ENCODE data around the gene PABPC1L2B. TPM values are rescaled to one million over a fixed set of nuclear protein-coding genes. Genes with fewer than 3 reads are reported as not detected.
"Not testable (repeated sequence)": the region's sequence is repeated elsewhere in the genome, so short reads cannot be mapped to it uniquely, and the experiment has no call there.

The PABPC1L2B gene
- total RNA-seq, result not detected

GRCh38 chrX:73002733-73003132 is at the start of gene PABPC1L2B:
Gene PABPC1L2B (plus strand): TSS chrX:73002939. CDS start chrX:73003643, 704 bp downstream.
- H3K27ac Mint-ChIP-seq; intact Hi-C loops (cut with micrococcal nuclease); H3K27me3 Mint-ChIP-seq (ENCODE audit: low read depth); CTCF ChIA-PET; H3K4me3 Mint-ChIP-seq; DNase-seq; H3K36me3 Mint-ChIP-seq (ENCODE audit: low read depth); H3K4me1 Mint-ChIP-seq (ENCODE audit: low read depth); H3K9me3 Mint-ChIP-seq: not testable (repeated sequence)

GRCh38 chrX:72959971-72960370 is 42.8 kb upstream of the PABPC1L2B start:
- DNase-seq; H3K4me3 Mint-ChIP-seq; H3K27me3 Mint-ChIP-seq (ENCODE audit: low read depth); intact Hi-C loops (cut with micrococcal nuclease); H3K9me3 Mint-ChIP-seq; H3K36me3 Mint-ChIP-seq (ENCODE audit: low read depth); CTCF ChIA-PET; H3K4me1 Mint-ChIP-seq (ENCODE audit: low read depth); H3K27ac Mint-ChIP-seq: not testable (repeated sequence)

GRCh38 chrX:72971859-72972258 is 30.9 kb upstream of the PABPC1L2B start:
- intact Hi-C loops (cut with micrococcal nuclease); H3K36me3 Mint-ChIP-seq (ENCODE audit: low read depth); H3K27ac Mint-ChIP-seq; H3K27me3 Mint-ChIP-seq (ENCODE audit: low read depth); DNase-seq; H3K4me3 Mint-ChIP-seq; H3K9me3 Mint-ChIP-seq; CTCF ChIA-PET; H3K4me1 Mint-ChIP-seq (ENCODE audit: low read depth): not testable (repeated sequence)

GRCh38 chrX:72974885-72975284 is 27.9 kb upstream of the PABPC1L2B start:
- H3K4me3 Mint-ChIP-seq; H3K4me1 Mint-ChIP-seq (ENCODE audit: low read depth); DNase-seq; CTCF ChIA-PET; H3K27me3 Mint-ChIP-seq (ENCODE audit: low read depth); H3K27ac Mint-ChIP-seq; intact Hi-C loops (cut with micrococcal nuclease); H3K36me3 Mint-ChIP-seq (ENCODE audit: low read depth); H3K9me3 Mint-ChIP-seq: not testable (repeated sequence)

GRCh38 chrX:72980894-72981469 is 21.8 kb upstream of the PABPC1L2B start:
- H3K36me3 Mint-ChIP-seq (ENCODE audit: low read depth); H3K4me3 Mint-ChIP-seq; DNase-seq; CTCF ChIA-PET; H3K27me3 Mint-ChIP-seq (ENCODE audit: low read depth); H3K4me1 Mint-ChIP-seq (ENCODE audit: low read depth); H3K9me3 Mint-ChIP-seq; H3K27ac Mint-ChIP-seq; intact Hi-C loops (cut with micrococcal nuclease): not testable (repeated sequence)

- H3K36me3 Mint-ChIP-seq (ENCODE audit: low read depth); H3K4me3 Mint-ChIP-seq; H3K4me1 Mint-ChIP-seq (ENCODE audit: low read depth); H3K27ac Mint-ChIP-seq; CTCF ChIA-PET; DNase-seq; H3K27me3 Mint-ChIP-seq (ENCODE audit: low read depth); H3K9me3 Mint-ChIP-seq; intact Hi-C loops (cut with micrococcal nuclease): not testable (repeated sequence)
Observed at GRCh38 chrX:73004032-73004431, 1.3 kb downstream of the PABPC1L2B start.

GRCh38 chrX:73021361-73022092 is 18.8 kb downstream of the PABPC1L2B start:
- no peaks in the 10 kb centered on the region for H3K4me1 Mint-ChIP-seq (ENCODE audit: low read depth)
- H3K4me3 Mint-ChIP-seq, result no peak overlapping the region
- DNase-seq, result no peak
- peaks cover 6% of the 10 kb centered on the region for H3K9me3 Mint-ChIP-seq
- no peak overlapping the region for H3K27ac Mint-ChIP-seq
- no peaks in the 10 kb centered on the region for H3K36me3 Mint-ChIP-seq (ENCODE audit: low read depth)
- no peaks in the 10 kb centered on the region for H3K27me3 Mint-ChIP-seq (ENCODE audit: low read depth)
- intact Hi-C loops (cut with micrococcal nuclease), result no loop called here
- CTCF ChIA-PET, result no interaction called here

GRCh38 chrX:73022093-73022445 is 19.3 kb downstream of the PABPC1L2B start:
- CTCF ChIA-PET; intact Hi-C loops (cut with micrococcal nuclease); H3K36me3 Mint-ChIP-seq (ENCODE audit: low read depth); H3K27me3 Mint-ChIP-seq (ENCODE audit: low read depth); H3K4me1 Mint-ChIP-seq (ENCODE audit: low read depth); DNase-seq; H3K4me3 Mint-ChIP-seq; H3K27ac Mint-ChIP-seq; H3K9me3 Mint-ChIP-seq: not testable (repeated sequence)

- peaks cover 2% of the 10 kb centered on the region for H3K27me3 Mint-ChIP-seq (ENCODE audit: low read depth)
- H3K9me3 Mint-ChIP-seq, result peaks cover 6% of the 10 kb centered on the region
- intact Hi-C loops (cut with micrococcal nuclease), result no loop called here
- H3K27ac Mint-ChIP-seq, result no peak overlapping the region
- no peak for DNase-seq
- H3K4me3 Mint-ChIP-seq, result no peak overlapping the region
- H3K36me3 Mint-ChIP-seq (ENCODE audit: low read depth), result no peaks in the 10 kb centered on the region
- CTCF ChIA-PET, result no interaction called here
- H3K4me1 Mint-ChIP-seq (ENCODE audit: low read depth), result no peaks in the 10 kb centered on the region
Observed at GRCh38 chrX:73028876-73029275, 26.1 kb downstream of the PABPC1L2B start.

Other genes with a start within 250 kb of the PABPC1L2B start
- gene DMRTC1B, start 226.0 kb upstream of the PABPC1L2B start, total RNA-seq, result not detected
- not detected for gene FAM236B, start 220.3 kb upstream of the PABPC1L2B start, total RNA-seq
- not detected for gene FAM236D, start 194.7 kb upstream of the PABPC1L2B start, total RNA-seq
- not detected for gene FAM236C, start 90.3 kb upstream of the PABPC1L2B start, total RNA-seq
- not detected for gene FAM236A, start 64.7 kb upstream of the PABPC1L2B start, total RNA-seq
- gene DMRTC1, start 59.1 kb upstream of the PABPC1L2B start, total RNA-seq, result not detected
- not detected for gene PABPC1L2A, start 76.6 kb downstream of the PABPC1L2B start, total RNA-seq
- gene NAP1L2, start 211.9 kb downstream of the PABPC1L2B start, total RNA-seq, result 1 to 10 TPM; 2.5 to 2.7 TPM

All from activated naive CD4-positive, alpha-beta T cell treated with anti-CD3 and anti-CD28 coated beads for 36 hours (primary cell).